HEK293 (cell line): ENCODE measurements around the gene HDAC10.

ENCODE experiments used
- CTCF ChIA-PET: fragments of 350-600 bp; formaldehyde crosslinking; extraction: SDS; loops from one replicate; lab custom pipeline; 2021; ENCODE audit warnings: antibody characterized with exemption; lab: Yijun Ruan, JAX
- POLR2A ChIA-PET: fragments of 300-600 bp; formaldehyde crosslinking; extraction: SDS; loops from one replicate; lab custom pipeline; 2020; ENCODE audit warnings: antibody characterized with exemption, inconsistent platforms; lab: Yijun Ruan, JAX
- H3K27ac ChIP-seq: fragments of 200-500 bp; sonication (Bioruptor generic); 2 replicates; pipeline ENCODE4 v1.5.1; 2014; ENCODE audit warnings: low read depth, low read length, control low read depth, inconsistent platforms; ENCODE audit errors: extremely low read depth
- H3K36me3 ChIP-seq, 2 experiments: fragments of 200-500 bp in 1 of 2; sonication (Bioruptor generic) in 1 of 2; 1 replicate in 1 of 2; 2 replicates in 1 of 2; pipeline ENCODE4 v1.5.1; 2014 to 2017; ENCODE audit warnings: inconsistent platforms in 2 of 2, low read length in 2 of 2; ENCODE audit not compliant: control insufficient read depth in 2 of 2, insufficient read depth in 1 of 2
- H3K4me1 ChIP-seq: fragments of 200-500 bp; sonication (Bioruptor generic); 2 replicates; pipeline ENCODE4 v1.5.1; 2014; ENCODE audit warnings: mild to moderate bottlenecking, low read length, inconsistent platforms; ENCODE audit not compliant: control insufficient read depth, insufficient read depth
- H3K4me3 ChIP-seq: 2 replicates; pipeline ENCODE4 v1.5.1; 2011; ENCODE audit warnings: low read depth, mild to moderate bottlenecking, control low read depth, low read length, moderate library complexity
- H3K9me3 ChIP-seq: fragments of 200-500 bp; sonication (Bioruptor generic); 2 replicates; pipeline ENCODE4 v1.5.1; 2014; ENCODE audit warnings: low read depth, low read length, inconsistent platforms; ENCODE audit not compliant: control insufficient read depth, insufficient read depth
- CTCF ChIP-seq: fragments of 450-650 bp; formaldehyde crosslinking; IDR thresholded peaks from 2 replicates; pipeline ENCODE4 v1.5.1; 2016; ENCODE audit warnings: missing biosample characterization, missing genetic modification characterization
- GLIS2 ChIP-seq: fragments of 450-650 bp; formaldehyde crosslinking; IDR thresholded peaks from 2 replicates; pipeline ENCODE4 v1.5.1; 2016; ENCODE audit warnings: missing biosample characterization, missing genetic modification characterization
- HIC1 ChIP-seq: fragments of 450-650 bp; formaldehyde crosslinking; IDR thresholded peaks from 2 replicates; pipeline ENCODE4 v1.5.1; 2016; ENCODE audit warnings: missing biosample characterization, missing genetic modification characterization
- KLF1 ChIP-seq: fragments of 450-650 bp; formaldehyde crosslinking; IDR thresholded peaks from 2 replicates; pipeline ENCODE4 v1.5.1; 2016; ENCODE audit warnings: missing biosample characterization, missing genetic modification characterization
- KLF8 ChIP-seq: fragments of 450-650 bp; formaldehyde crosslinking; IDR thresholded peaks from 2 replicates; pipeline ENCODE4 v1.5.1; 2016; ENCODE audit warnings: missing biosample characterization, missing genetic modification characterization
- KLF9 ChIP-seq: fragments of 450-650 bp; formaldehyde crosslinking; IDR thresholded peaks from 2 replicates; pipeline ENCODE4 v1.5.1; 2016; ENCODE audit warnings: missing biosample characterization, missing genetic modification characterization, low read depth
- PATZ1 ChIP-seq: fragments of 450-650 bp; formaldehyde crosslinking; IDR thresholded peaks from 2 replicates; pipeline ENCODE4 v1.5.1; 2016; ENCODE audit warnings: missing biosample characterization, missing genetic modification characterization
- TSHZ1 ChIP-seq: fragments of 450-650 bp; formaldehyde crosslinking; IDR thresholded peaks from 2 replicates; pipeline ENCODE4 v1.5.1; 2016; ENCODE audit warnings: missing biosample characterization, missing genetic modification characterization, borderline replicate concordance
- ZBTB1 ChIP-seq: fragments of 450-650 bp; formaldehyde crosslinking; IDR thresholded peaks from 2 replicates; pipeline ENCODE4 v1.5.1; 2016; ENCODE audit warnings: missing biosample characterization, missing genetic modification characterization
- ZNF133 ChIP-seq: fragments of 450-650 bp; formaldehyde crosslinking; IDR thresholded peaks from 2 replicates; pipeline ENCODE4 v1.5.1; 2016; ENCODE audit warnings: missing biosample characterization, missing genetic modification characterization
- ZNF202 ChIP-seq: fragments of 450-650 bp; formaldehyde crosslinking; IDR thresholded peaks from 2 replicates; pipeline ENCODE4 v1.5.1; 2016; ENCODE audit warnings: missing biosample characterization, missing genetic modification characterization, borderline replicate concordance
- ZNF266 ChIP-seq: fragments of 450-650 bp; formaldehyde crosslinking; IDR thresholded peaks from 2 replicates; pipeline ENCODE4 v1.5.1; 2016; ENCODE audit warnings: missing biosample characterization, missing genetic modification characterization, low read depth
- ZNF426 ChIP-seq: fragments of 450-650 bp; formaldehyde crosslinking; IDR thresholded peaks from 2 replicates; pipeline ENCODE4 v1.5.1; 2017; ENCODE audit warnings: missing biosample characterization, missing genetic modification characterization, mild to moderate bottlenecking, inconsistent platforms, moderate library complexity
- ZNF473 ChIP-seq: fragments of 450-650 bp; formaldehyde crosslinking; IDR thresholded peaks from 2 replicates; pipeline ENCODE4 v1.5.1; 2017; ENCODE audit warnings: missing biosample characterization, missing genetic modification characterization
- ZNF521 ChIP-seq: fragments of 450-650 bp; formaldehyde crosslinking; IDR thresholded peaks from 2 replicates; pipeline ENCODE4 v1.5.1; 2017; ENCODE audit warnings: missing biosample characterization, mild to moderate bottlenecking, missing genetic modification characterization
- ZNF544 ChIP-seq: fragments of 450-650 bp; formaldehyde crosslinking; IDR thresholded peaks from 2 replicates; pipeline ENCODE4 v1.5.0; 2017; ENCODE audit warnings: missing biosample characterization, missing genetic modification characterization
- ZNF626 ChIP-seq: fragments of 450-650 bp; sonication (Bioruptor Pico); formaldehyde crosslinking; IDR thresholded peaks from 2 replicates; pipeline ENCODE4 v1.5.1; 2018; ENCODE audit warnings: missing biosample characterization, missing genetic modification characterization, inconsistent platforms
- ZNF747 ChIP-seq: fragments of 450-650 bp; formaldehyde crosslinking; IDR thresholded peaks from 2 replicates; pipeline ENCODE4 v1.5.1; 2016; ENCODE audit warnings: missing biosample characterization, missing genetic modification characterization

Gene HDAC10

GRCh38 chr22:50300620-50301257 is 49.7 kb upstream of the HDAC10 start (continued):
- TF ChIP-seq ZNF626 (no peak), TSHZ1 (no peak), KLF9 (tag by site-specific recombination) (no peak), ZNF521 (no peak), ZBTB1 (tag by site-specific recombination) (no peak), CTCF (tag by site-specific recombination) (no peak), ZNF544 (tag by site-specific recombination) (no peak), ZNF266 (tag by site-specific recombination) (no peak), ZNF202 (no peak), HIC1 (no peak), ZNF473 (tag by site-specific recombination) (no peak), ZNF426 (no peak), ZNF133 (tag by site-specific recombination) (no peak), GLIS2 (tag by site-specific recombination) (peak; percentile 67), KLF8 (tag by site-specific recombination) (no peak; the same call in 1 of the 2 replicates), PATZ1 (tag by site-specific recombination) (no peak)

- Histone ChIP-seq H3K36me3 (peaks cover 0 to 38% of the 10 kb centered on the region in 2 experiments; a peak in 2 of 3 replicates), H3K27ac (no peak overlapping the region), H3K9me3 (no peaks in the 10 kb centered on the region), H3K4me3 (no peak overlapping the region), H3K4me1 (peaks cover 12% of the 10 kb centered on the region)
- TF ChIP-seq ZNF747 (no peak), KLF1 (peak; percentile 77), KLF8 (tag by site-specific recombination) (peak; percentile 82)
- ChIA-PET POLR2A (interaction anchor here (0.9 kb wide), 1 partner anchor 12 kb away, joined by 3 read pairs; no protein-coding TSS in a partner anchor), CTCF (interaction anchor here (0.6 kb wide), 1 partner anchor 51 kb away, joined by 5 read pairs; no protein-coding TSS in a partner anchor)
Observed at GRCh38 chr22:50299785-50300619, 48.9 kb upstream of the HDAC10 start.
